Stimulated activated CD8-positive, alpha-beta memory T cell treated with anti-CD3 and anti-CD28 coated beads, Interleukin-7, amount 100 ng/mL, for 24 hours (primary cell): Measurements from ENCODE around the gene LTA.

Experiments
- DNase-seq: peaks from one replicate; pipeline ENCODE4 v3.0.0-alpha.2; 2020; ENCODE audit warnings: low read depth

LTA gene

DNA sequence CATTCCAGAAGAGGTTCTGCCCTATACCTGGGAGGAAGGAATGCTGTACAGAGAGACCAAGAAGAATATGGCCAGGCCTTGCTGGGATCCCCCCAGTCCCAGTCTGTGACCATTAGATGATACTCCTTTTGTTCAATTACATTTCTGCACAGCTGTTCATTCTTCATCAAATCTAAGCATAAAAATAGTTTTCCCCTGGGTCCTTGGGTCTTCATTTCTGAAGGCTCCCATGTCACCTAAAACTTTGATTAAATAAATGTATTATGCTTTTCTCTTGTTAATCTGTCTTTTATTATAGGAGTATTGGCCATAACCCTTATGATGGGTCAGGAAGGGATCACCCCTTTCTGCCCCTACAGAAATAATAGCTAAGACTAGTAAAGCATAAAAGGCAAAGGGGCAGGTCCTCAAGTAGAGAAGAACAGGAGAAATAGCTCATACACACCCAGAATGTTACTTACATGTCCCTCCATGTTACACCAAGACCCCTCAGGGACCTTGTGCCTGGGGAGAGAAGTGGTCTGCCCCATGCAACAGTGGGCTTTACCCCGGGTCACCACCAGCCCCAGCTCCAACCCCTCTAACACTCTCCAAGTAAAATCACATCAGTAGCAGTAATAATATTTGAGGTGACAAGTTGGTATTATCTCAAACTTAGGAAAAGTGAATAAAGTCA, 2.1 kb upstream of the LTA start:
- DNase-seq, result no peak

DNA sequence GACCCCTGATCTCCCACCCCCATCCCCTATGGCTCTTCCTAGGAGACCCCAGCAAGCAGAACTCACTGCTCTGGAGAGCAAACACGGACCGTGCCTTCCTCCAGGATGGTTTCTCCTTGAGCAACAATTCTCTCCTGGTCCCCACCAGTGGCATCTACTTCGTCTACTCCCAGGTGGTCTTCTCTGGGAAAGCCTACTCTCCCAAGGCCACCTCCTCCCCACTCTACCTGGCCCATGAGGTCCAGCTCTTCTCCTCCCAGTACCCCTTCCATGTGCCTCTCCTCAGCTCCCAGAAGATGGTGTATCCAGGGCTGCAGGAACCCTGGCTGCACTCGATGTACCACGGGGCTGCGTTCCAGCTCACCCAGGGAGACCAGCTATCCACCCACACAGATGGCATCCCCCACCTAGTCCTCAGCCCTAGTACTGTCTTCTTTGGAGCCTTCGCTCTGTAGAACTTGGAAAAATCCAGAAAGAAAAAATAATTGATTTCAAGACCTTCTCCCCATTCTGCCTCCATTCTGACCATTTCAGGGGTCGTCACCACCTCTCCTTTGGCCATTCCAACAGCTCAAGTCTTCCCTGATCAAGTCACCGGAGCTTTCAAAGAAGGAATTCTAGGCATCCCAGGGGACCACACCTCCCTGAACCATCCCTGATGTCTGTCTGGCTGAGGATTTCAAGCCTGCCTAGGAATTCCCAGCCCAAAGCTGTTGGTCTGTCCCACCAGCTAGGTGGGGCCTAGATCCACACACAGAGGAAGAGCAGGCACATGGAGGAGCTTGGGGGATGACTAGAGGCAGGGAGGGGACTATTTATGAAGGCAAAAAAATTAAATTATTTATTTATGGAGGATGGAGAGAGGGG, 1.4 kb downstream of the LTA start:
- no peak for DNase-seq

DNA sequence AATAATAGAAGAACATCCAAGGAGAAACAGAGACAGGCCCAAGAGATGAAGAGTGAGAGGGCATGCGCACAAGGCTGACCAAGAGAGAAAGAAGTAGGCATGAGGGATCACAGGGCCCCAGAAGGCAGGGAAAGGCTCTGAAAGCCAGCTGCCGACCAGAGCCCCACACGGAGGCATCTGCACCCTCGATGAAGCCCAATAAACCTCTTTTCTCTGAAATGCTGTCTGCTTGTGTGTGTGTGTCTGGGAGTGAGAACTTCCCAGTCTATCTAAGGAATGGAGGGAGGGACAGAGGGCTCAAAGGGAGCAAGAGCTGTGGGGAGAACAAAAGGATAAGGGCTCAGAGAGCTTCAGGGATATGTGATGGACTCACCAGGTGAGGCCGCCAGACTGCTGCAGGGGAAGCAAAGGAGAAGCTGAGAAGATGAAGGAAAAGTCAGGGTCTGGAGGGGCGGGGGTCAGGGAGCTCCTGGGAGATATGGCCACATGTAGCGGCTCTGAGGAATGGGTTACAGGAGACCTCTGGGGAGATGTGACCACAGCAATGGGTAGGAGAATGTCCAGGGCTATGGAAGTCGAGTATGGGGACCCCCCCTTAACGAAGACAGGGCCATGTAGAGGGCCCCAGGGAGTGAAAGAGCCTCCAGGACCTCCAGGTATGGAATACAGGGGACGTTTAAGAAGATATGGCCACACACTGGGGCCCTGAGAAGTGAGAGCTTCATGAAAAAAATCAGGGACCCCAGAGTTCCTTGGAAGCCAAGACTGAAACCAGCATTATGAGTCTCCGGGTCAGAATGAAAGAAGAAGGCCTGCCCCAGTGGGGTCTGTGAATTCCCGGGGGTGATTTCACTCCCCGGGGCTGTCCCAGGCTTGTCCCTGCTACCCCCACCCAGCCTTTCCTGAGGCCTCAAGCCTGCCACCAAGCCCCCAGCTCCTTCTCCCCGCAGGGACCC, 2.3 kb downstream of the LTA start:
- no peak for DNase-seq

DNA sequence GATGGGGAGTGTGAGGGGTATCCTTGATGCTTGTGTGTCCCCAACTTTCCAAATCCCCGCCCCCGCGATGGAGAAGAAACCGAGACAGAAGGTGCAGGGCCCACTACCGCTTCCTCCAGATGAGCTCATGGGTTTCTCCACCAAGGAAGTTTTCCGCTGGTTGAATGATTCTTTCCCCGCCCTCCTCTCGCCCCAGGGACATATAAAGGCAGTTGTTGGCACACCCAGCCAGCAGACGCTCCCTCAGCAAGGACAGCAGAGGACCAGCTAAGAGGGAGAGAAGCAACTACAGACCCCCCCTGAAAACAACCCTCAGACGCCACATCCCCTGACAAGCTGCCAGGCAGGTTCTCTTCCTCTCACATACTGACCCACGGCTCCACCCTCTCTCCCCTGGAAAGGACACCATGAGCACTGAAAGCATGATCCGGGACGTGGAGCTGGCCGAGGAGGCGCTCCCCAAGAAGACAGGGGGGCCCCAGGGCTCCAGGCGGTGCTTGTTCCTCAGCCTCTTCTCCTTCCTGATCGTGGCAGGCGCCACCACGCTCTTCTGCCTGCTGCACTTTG, 3.3 kb downstream of the LTA start, which contains the start of gene TNF:
TSS of gene TNF (plus strand) at position 231 of the 567 bp plus-strand sequence. CDS start at position 408, 177 bp downstream.
- peak; percentile 65 for DNase-seq

GRCh38 chr6:31575952-31576685, 4.0 kb downstream of the LTA start:
- no peak for DNase-seq

DNA sequence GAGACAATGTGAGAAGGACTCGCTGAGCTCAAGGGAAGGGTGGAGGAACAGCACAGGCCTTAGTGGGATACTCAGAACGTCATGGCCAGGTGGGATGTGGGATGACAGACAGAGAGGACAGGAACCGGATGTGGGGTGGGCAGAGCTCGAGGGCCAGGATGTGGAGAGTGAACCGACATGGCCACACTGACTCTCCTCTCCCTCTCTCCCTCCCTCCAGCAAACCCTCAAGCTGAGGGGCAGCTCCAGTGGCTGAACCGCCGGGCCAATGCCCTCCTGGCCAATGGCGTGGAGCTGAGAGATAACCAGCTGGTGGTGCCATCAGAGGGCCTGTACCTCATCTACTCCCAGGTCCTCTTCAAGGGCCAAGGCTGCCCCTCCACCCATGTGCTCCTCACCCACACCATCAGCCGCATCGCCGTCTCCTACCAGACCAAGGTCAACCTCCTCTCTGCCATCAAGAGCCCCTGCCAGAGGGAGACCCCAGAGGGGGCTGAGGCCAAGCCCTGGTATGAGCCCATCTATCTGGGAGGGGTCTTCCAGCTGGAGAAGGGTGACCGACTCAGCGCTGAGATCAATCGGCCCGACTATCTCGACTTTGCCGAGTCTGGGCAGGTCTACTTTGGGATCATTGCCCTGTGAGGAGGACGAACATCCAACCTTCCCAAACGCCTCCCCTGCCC, 4.9 kb downstream of the LTA start:
- DNase-seq, result no peak

DNA sequence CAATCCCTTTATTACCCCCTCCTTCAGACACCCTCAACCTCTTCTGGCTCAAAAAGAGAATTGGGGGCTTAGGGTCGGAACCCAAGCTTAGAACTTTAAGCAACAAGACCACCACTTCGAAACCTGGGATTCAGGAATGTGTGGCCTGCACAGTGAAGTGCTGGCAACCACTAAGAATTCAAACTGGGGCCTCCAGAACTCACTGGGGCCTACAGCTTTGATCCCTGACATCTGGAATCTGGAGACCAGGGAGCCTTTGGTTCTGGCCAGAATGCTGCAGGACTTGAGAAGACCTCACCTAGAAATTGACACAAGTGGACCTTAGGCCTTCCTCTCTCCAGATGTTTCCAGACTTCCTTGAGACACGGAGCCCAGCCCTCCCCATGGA, 5.5 kb downstream of the LTA start:
- DNase-seq, result no peak

DNA sequence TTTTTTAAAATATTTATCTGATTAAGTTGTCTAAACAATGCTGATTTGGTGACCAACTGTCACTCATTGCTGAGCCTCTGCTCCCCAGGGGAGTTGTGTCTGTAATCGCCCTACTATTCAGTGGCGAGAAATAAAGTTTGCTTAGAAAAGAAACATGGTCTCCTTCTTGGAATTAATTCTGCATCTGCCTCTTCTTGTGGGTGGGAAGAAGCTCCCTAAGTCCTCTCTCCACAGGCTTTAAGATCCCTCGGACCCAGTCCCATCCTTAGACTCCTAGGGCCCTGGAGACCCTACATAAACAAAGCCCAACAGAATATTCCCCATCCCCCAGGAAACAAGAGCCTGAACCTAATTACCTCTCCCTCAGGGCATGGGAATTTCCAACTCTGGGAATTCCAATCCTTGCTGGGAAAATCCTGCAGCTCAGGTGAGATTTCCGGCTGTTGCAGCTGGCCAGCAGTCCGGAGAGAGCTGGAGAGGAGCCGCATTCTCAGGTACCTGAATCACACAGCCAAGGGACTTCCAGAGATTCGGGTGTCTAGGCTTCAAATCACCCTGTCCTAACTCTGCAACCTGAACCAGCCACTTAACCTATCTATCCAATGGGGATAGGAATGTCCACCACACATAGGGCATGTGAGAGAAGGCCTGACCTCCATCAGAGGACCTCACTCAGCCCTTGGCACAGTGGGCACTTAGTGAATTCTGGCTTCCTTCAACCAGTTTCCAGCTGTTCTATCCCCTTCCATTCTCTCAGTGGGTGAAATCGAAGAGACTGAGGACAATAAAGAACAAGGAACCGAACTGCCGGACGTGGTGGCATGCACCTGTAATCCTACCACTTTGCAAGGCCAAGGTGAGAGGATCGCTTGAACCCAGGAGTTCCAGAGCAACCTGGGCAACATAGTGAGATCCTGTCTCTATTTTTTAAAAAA, 6.4 kb downstream of the LTA start:
- no peak for DNase-seq

DNA sequence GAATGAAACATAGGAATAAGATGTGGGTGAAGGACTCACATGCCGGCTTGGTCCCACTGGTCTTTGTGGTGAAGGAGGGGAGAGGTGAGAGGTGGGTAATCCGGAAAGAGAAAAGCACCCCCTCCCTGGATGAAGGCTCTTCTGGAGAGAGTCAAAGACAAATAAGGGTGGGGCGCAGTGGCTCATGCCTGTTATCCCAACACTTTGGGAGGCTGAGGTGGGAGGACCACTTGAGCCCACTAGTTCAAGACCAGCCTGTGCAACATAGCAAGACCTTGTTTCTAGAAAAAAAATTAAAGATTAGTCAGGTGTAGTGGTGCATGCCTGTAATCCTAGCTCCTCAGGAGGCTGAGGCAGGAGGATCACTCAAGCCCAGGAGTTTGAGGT, 7.0 kb downstream of the LTA start:
- no peak for DNase-seq

DNA sequence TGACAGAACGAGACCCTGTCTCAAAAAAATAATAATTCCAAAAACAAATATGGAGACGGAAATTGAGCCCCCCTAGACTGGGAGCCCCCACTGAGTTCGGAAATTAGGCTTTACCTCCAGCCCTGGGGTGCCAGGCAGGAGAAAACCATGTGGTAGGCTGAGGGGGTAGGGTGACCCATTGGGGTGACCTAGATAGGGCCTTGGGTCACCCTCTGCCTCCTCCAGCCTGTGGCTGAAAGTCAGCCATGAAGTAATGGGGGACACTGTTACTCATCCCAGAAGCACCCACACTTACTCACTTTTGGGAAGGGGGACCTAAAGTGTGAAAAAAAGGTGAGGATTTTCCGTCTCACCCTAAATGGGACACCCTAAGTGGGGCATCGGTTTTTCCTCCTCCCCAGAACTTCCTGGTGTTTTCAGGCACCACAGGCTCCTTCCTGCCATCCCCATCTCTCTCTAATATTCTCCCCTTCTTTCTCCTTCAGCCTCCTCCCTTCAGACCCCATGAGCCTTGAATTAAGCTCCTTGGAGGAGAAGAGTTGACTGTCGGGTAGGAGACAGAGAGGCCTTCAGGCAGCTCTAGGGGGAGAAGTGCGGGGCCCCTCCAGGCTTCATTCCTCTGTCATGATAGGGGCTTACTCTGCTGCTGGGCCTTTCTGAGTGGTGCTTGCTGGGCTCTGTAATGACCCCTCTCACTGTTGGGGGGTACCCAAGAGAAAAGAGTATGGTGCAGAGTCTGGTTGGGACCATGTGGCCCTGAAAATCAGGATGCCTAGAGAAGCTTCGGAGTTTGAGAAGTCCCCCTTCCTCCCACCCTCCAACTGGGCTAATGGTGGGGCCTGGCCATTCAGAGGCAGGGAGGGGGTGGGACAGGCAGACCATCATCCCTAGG, 7.7 kb downstream of the LTA start:
- no peak for DNase-seq

- DNase-seq, result no peak
These were observed 8.3 kb downstream of the LTA start for GRCh38 chr6:31580438-31580740.

DNA sequence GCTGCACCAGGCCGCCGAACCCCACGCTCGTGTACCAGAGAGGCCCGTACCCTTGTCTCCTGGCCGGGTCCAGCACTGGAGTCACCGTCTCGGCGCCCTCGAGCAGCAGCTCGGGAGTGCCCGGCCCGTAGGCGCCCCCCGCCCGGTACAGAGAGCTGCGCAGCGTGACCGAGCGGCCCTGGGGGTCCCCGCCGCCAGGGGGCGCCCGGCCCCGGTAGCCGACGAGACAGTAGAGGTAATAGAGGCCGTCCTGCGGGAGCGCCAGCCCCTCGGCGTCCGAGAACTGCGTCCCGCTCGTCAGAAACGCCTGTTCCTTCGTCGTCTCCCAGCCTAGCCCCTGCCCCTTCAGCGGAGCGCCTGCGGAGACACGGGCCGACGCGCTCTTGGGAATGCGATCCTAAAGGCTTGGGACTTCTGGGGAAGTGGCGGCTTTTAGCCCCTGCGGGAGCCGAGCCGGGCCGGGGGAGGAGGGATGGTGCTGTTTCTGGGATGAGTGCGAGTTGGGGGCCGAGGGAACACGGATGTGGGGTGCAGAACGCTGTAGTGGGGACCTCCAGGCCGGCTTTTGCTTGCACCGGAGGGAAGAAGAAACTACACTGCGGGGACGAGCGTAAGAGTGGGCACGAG, 8.8 kb downstream of the LTA start:
- DNase-seq, result peak; percentile 68

DNA sequence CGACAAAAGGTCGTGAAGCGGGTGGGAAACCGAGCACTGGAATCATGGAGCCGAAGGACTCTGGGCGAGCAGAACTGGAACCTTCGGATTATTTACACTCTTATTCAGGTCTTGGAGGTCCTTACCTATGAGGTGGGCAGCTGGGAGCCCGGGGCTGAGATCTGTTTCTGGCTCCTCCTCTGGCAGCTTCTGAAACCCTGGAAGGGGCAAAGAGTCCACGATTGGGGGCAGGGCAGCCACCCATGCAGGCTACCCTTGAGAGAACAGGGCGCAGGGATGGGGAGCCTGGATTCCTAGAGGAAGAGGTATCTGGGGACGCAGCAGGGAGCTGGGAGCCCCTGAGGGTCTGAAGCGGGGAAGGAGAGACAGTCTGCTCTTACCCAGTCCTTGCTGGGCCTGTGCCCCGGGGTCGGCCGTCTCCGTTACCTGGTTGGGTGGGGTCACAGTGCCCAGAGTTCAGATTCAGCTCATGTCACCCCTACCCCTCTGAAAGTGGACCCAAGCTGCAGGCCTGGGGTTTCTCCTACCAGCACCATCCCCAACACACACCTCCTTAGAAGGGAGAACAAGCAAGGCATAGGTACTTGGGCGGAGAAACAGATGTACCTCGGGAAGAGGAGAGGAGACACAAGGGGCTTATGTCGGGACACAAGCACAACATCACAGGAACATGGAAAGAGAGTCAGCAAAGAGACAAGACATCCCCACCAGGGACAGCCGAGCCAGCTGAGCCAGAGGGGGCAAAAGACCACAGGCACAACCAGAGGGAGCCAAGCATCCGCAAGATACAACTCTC, 9.5 kb downstream of the LTA start:
- DNase-seq, result no peak

- no peak for DNase-seq
These were observed 10.1 kb downstream of the LTA start, which contains the start of gene LTB for GRCh38 chr6:31582230-31582643. Gene LTB (minus strand): TSS chr6:31582424. CDS start chr6:31582417, 7 bp downstream.

GRCh38 chr6:31585491-31585890, 13.4 kb downstream of the LTA start:
- DNase-seq, result no peak

GRCh38 chr6:31586008-31586407, 13.9 kb downstream of the LTA start, which contains the start of gene LST1:
Gene LST1 (plus strand): TSS chr6:31586277. CDS start chr6:31587300, 1,023 bp downstream.
- DNase-seq, result no peak
